IMR-90 (cell line): ENCODE data around the gene ZMYM2. TPM values are rescaled to one million over a fixed set of nuclear protein-coding genes. Genes with fewer than 3 reads are reported as not detected.

Source experiments
- ATAC-seq: fragments of 200-7000 bp; cut with Tn5 transposase; 2 replicates; pipeline ENCODE4 v1.9.1; 2020; ENCODE audit warnings: low read depth, mild to moderate bottlenecking, moderate library complexity
- BruUV-seq: library from RNA; stranded (reverse); fragments of 400-500 nt; replicated peaks from 2 replicates; lab custom pipeline; 2021; lab: Mats Ljungman, UMichigan
- CTCF ChIA-PET: fragments of 300-600 bp; formaldehyde crosslinking; extraction: SDS; loops from one replicate; lab custom pipeline; 2021; ENCODE audit warnings: antibody characterized with exemption; lab: Yijun Ruan, JAX
- POLR2A ChIA-PET: fragments of 300-600 bp; sonication (Branson Sonifier 250); formaldehyde crosslinking; loops from one replicate; lab custom pipeline; 2022; ENCODE audit warnings: antibody characterized with exemption; ENCODE audit not compliant: unreplicated experiment; lab: Charles Lee
- DNase-seq: peaks from one replicate; pipeline ENCODE4 v3.0.0; 2013
- H2AFZ ChIP-seq: replicated peaks from 2 replicates; pipeline ENCODE3; 2013; ENCODE audit warnings: low read length, mild to moderate bottlenecking; ENCODE audit not compliant: poor library complexity
- H2AK5ac ChIP-seq: 2 replicates; pipeline ENCODE4 v1.6.1; 2013; ENCODE audit warnings: low read depth, low read length, inconsistent platforms
- H2AK9ac ChIP-seq: replicated peaks from 2 replicates; pipeline ENCODE3; 2013; ENCODE audit warnings: mild to moderate bottlenecking, low read depth, low read length, moderate library complexity; ENCODE audit not compliant: poor library complexity
- H2BK120ac ChIP-seq: 2 replicates; pipeline ENCODE4 v1.6.1; 2013; ENCODE audit warnings: low read depth, low read length, inconsistent platforms
- H2BK15ac ChIP-seq: 3 replicates; pipeline ENCODE4 v1.6.1; 2013; ENCODE audit warnings: low read depth, low read length, inconsistent platforms
- H2BK20ac ChIP-seq: 2 replicates; pipeline ENCODE4 v1.6.1; 2013; ENCODE audit warnings: low read depth, mild to moderate bottlenecking, inconsistent platforms, low read length, moderate library complexity
- H2BK5ac ChIP-seq: 2 replicates; pipeline ENCODE4 v1.6.1; 2013; ENCODE audit warnings: mild to moderate bottlenecking, low read depth, low read length, inconsistent platforms; ENCODE audit not compliant: poor library complexity, severe bottlenecking
- H3K14ac ChIP-seq: replicated peaks from 2 replicates; pipeline ENCODE4 v1.6.1; 2013; ENCODE audit warnings: low read depth, low read length, inconsistent platforms
- H3K18ac ChIP-seq: 2 replicates; pipeline ENCODE4 v1.6.1; 2013; ENCODE audit warnings: low read depth, low read length, control low read depth
- H3K23ac ChIP-seq: 2 replicates; pipeline ENCODE4 v1.6.1; 2013; ENCODE audit warnings: low read depth, low read length, inconsistent platforms
- H3K27ac ChIP-seq: 2 replicates; pipeline ENCODE4 v1.5.1; 2013; ENCODE audit warnings: mild to moderate bottlenecking, control low read depth, low read length; ENCODE audit not compliant: insufficient read depth
- H3K27me3 ChIP-seq: 2 replicates; pipeline ENCODE4 v1.6.1; 2013; ENCODE audit warnings: low read length; ENCODE audit not compliant: control insufficient read depth, insufficient read depth
- H3K36me3 ChIP-seq: 2 replicates; pipeline ENCODE4 v1.6.1; 2013; ENCODE audit warnings: low read length, mixed read lengths; ENCODE audit not compliant: control insufficient read depth, insufficient read depth
- H3K4ac ChIP-seq: 2 replicates; pipeline ENCODE4 v1.6.1; 2013; ENCODE audit warnings: low read depth, low read length, inconsistent platforms
- H3K4me1 ChIP-seq: 2 replicates; pipeline ENCODE4 v1.6.1; 2013; ENCODE audit warnings: low read length, mixed read lengths; ENCODE audit not compliant: control insufficient read depth, insufficient read depth
- H3K4me2 ChIP-seq: 2 replicates; pipeline ENCODE4 v1.6.1; 2013; ENCODE audit warnings: low read depth, mild to moderate bottlenecking, control low read depth, low read length, moderate library complexity
- H3K4me3 ChIP-seq: 2 replicates; pipeline ENCODE4 v1.5.1; 2013; ENCODE audit warnings: low read depth, mild to moderate bottlenecking, control low read depth, low read length, moderate library complexity; ENCODE audit not compliant: insufficient read depth
- H3K56ac ChIP-seq: 2 replicates; pipeline ENCODE4 v1.6.1; 2013; ENCODE audit warnings: low read length, inconsistent platforms; ENCODE audit not compliant: insufficient read depth; ENCODE audit errors: extremely low read depth
- H3K79me1 ChIP-seq, 2 experiments: 2 replicates each; pipeline ENCODE4 v1.6.1; 2013; ENCODE audit warnings: low read length in 2 of 2, inconsistent platforms in 1 of 2, low read depth in 1 of 2
- H3K9ac ChIP-seq: 2 replicates; pipeline ENCODE4 v1.6.1; 2013; ENCODE audit warnings: low read depth, low read length, control low read depth
- H3K9me1 ChIP-seq: 2 replicates; pipeline ENCODE4 v1.6.1; 2013; ENCODE audit warnings: low read length, inconsistent platforms; ENCODE audit not compliant: insufficient read depth
- H3K9me3 ChIP-seq: 2 replicates; pipeline ENCODE4 v1.6.1; 2013; ENCODE audit warnings: low read length; ENCODE audit not compliant: control insufficient read depth, insufficient read depth
- H4K20me1 ChIP-seq: 2 replicates; pipeline ENCODE4 v1.6.1; 2013; ENCODE audit warnings: low read length, inconsistent platforms; ENCODE audit not compliant: insufficient read depth
- H4K5ac ChIP-seq: 2 replicates; pipeline ENCODE4 v1.6.1; 2013; ENCODE audit warnings: mild to moderate bottlenecking, low read depth, low read length, control low read depth
- H4K8ac ChIP-seq, 2 experiments: 2 replicates each; pipeline ENCODE4 v1.6.1; 2013; ENCODE audit warnings: low read depth in 2 of 2, low read length in 2 of 2, control low read depth in 1 of 2, inconsistent platforms in 1 of 2
- H4K91ac ChIP-seq: 2 replicates; pipeline ENCODE4 v1.6.1; 2013; ENCODE audit warnings: low read depth, low read length, inconsistent platforms; ENCODE audit not compliant: insufficient read depth
- MAFK ChIP-seq: IDR thresholded peaks from 2 replicates; pipeline ENCODE4 v1.6.1; 2012; ENCODE audit warnings: low read depth, low read length, improper control_type of control experiment
- RCOR1 ChIP-seq: IDR thresholded peaks from 2 replicates; pipeline ENCODE4 v1.6.1; 2012; ENCODE audit warnings: mild to moderate bottlenecking, low read length, improper control_type of control experiment; ENCODE audit not compliant: insufficient replicate concordance
- WGBS, 2 experiments: methylation state at CpG; one replicate each; pipeline versions ENCODE4 v1.1.5 to v1.1.7; 2013; ENCODE audit warnings: missing lambda C conversion rate in 2 of 2; ENCODE audit not compliant: insufficient read length in 1 of 2; ENCODE audit errors: extremely low coverage in 2 of 2; 5-methylcytosine and 5-hydroxymethylcytosine counted together
- dilution Hi-C: fragments of 300-500 bp; cut with HindIII; formaldehyde crosslinking; loops from one replicate; pipeline ENCODE4 v1.14.3; 2018; ENCODE audit warnings: low sequenced_read_pairs; ENCODE audit not compliant: unreplicated experiment
- in situ Hi-C: fragments of 300-500 bp; cut with MboI; formaldehyde crosslinking; loops from 3 replicates; pipeline ENCODE4 v1.14.3; 2019; ENCODE audit warnings: low sequenced_read_pairs, inconsistent platforms, mixed read lengths
- intact Hi-C: fragments of 100-400 bp; cut with micrococcal nuclease; formaldehyde crosslinking; loops from 2 replicates; pipeline ENCODE4 v1.10.0; 2022
- polyA plus RNA-seq, 3 experiments: library from polyadenylated mRNA; depleted of rRNA; stranded (reverse); fragments of >200 nt; gene quantifications; 2 replicates each; pipeline ENCODE4 v1.2.3, GENCODE V29; 2012; ENCODE audit warnings: low replicate concordance in 1 of 3
- total RNA-seq: library from RNA; depleted of rRNA; stranded (reverse); fragments of >200 nt; gene quantifications from 2 replicates; pipeline ENCODE4 v1.2.3, GENCODE V29; 2012

The ZMYM2 gene
- total and polyA plus RNA-seq, 2 of the 4 experiments (the other 2 are of a cell fraction): 15.7 to 51.1 TPM

DNA sequence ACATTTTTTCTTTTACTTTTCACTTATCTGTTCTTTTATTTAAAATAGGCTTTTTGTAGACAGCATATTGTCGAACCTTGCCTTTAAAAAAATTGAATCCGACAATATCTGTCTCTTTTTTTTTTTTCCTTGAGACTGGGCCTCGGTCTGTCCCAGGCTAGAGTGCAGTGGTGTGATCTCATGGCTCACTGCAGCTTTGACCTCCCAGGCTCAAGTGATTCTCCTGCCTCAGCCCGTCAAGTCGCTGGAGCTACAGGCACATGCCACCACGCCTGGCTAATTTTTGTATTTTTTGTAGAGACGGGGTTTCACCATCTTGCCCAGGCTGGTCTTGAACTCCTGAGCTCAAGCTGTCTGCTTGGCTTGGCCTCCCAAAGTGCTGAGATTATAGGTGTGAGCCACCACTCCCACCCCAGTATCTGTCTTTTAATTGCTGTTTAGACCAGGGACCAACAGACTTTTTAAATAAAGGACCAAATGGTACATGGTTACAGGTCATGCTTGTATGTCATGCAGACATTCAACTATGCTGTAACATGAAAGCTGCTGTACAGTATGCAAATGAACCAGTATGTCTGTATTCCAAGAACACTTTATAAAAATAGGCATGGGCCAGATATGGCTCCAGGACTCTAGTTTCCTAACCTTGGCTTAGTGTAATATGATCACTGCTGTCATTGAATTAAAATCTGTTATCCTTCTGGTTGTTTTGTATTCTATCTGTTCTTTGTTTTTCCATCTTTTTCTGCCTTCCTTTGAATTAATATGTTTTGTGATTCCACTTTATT, 122.0 kb downstream of the ZMYM2 start:
- in situ Hi-C loops: no loop called here
- no peak overlapping the region for H3K23ac ChIP-seq
- no peaks in the 10 kb centered on the region for H3K27me3 ChIP-seq
- H4K5ac ChIP-seq: no peak overlapping the region
- H2BK5ac ChIP-seq: no peak overlapping the region
- H4K20me1 ChIP-seq: no peaks in the 10 kb centered on the region
- ATAC-seq (no peak), DNase-seq (no peak)
- peaks cover 18% of the 10 kb centered on the region for H3K36me3 ChIP-seq
- no peak overlapping the region for H4K91ac ChIP-seq
- no peak overlapping the region for H3K4ac ChIP-seq
- no peak overlapping the region for H2AK9ac ChIP-seq
- H2BK20ac ChIP-seq: no peak overlapping the region
- H3K9me1 ChIP-seq: peaks cover 5% of the 10 kb centered on the region; the same call in 1 of the 2 replicates
- no peak overlapping the region for H2BK15ac ChIP-seq
- H3K79me1 ChIP-seq: peaks cover 0 to 5% of the 10 kb centered on the region in 2 experiments; a peak in 2 of 4 replicates
- CTCF ChIA-PET: no interaction called here
- dilution Hi-C loops: no loop called here
- H3K14ac ChIP-seq: no peak overlapping the region
- no peak overlapping the region for H3K9ac ChIP-seq
- H3K4me3 ChIP-seq: no peak overlapping the region
- H3K27ac ChIP-seq: no peak overlapping the region
- TF ChIP-seq RCOR1: no peak
- no peak for TF ChIP-seq MAFK
- no peaks in the 10 kb centered on the region; the same call in 1 of the 2 replicates for H3K4me1 ChIP-seq
- H2BK120ac ChIP-seq: no peak overlapping the region
- 93% methylated on average over 5 of the region's 7 CpGs; no CpG with 5 or more reads in 1 of the 2 experiments for WGBS, 2 experiments
- no peak overlapping the region for H2AK5ac ChIP-seq
- H3K18ac ChIP-seq: no peak overlapping the region
- H3K9me3 ChIP-seq: no peaks in the 10 kb centered on the region
- intact Hi-C loops: loop anchor here (5.0 kb wide), 1 partner anchor 33 kb away; no protein-coding TSS in a partner anchor
- POLR2A ChIA-PET: no interaction called here
- BruUV-seq: no TSS peak
- no peak overlapping the region for H4K8ac ChIP-seq
- no peak overlapping the region for H2AFZ ChIP-seq
- H3K56ac ChIP-seq: no peak overlapping the region
- no peak overlapping the region for H3K4me2 ChIP-seq
